Panc1 (cell line): ENCODE data around the gene PLEKHM2. TPM values are rescaled to one million over a fixed set of nuclear protein-coding genes. Genes with fewer than 3 reads are reported as not detected.
A peak's percentile ranks its signal among the peaks of the same experiment; 100 is the strongest.

Experiments used
- ATAC-seq: fragments of 200-7000 bp; cut with Tn5 transposase; 2 replicates; pipeline ENCODE4 v1.9.1; 2020; ENCODE audit warnings: mild to moderate bottlenecking, moderate library complexity
- BruUV-seq: library from RNA; stranded (reverse); fragments of 400-500 nt; replicated peaks from 2 replicates; lab custom pipeline; 2021; lab: Mats Ljungman, UMichigan
- CTCF ChIA-PET: fragments of 300-600 bp; sonication (Branson Sonifier 250); formaldehyde crosslinking; loops from one replicate; lab custom pipeline; 2022; ENCODE audit warnings: antibody characterized with exemption; lab: Charles Lee
- POLR2A ChIA-PET: fragments of 300-600 bp; sonication (Branson Sonifier 250); formaldehyde crosslinking; loops from one replicate; lab custom pipeline; 2022; ENCODE audit warnings: antibody characterized with exemption; lab: Charles Lee
- DNase-seq: peaks from one replicate; pipeline ENCODE4 v3.0.0-alpha.2; 2010; ENCODE audit warnings: low read depth, low spot score
- H3K27ac ChIP-seq: 2 replicates; pipeline ENCODE4 v1.5.1; 2011; ENCODE audit warnings: mild to moderate bottlenecking, low read length, inconsistent platforms
- H3K27me3 ChIP-seq: fragments of 200-500 bp; sonication (Bioruptor generic); 2 replicates; pipeline ENCODE4 v1.6.0; 2014; ENCODE audit warnings: low read length, inconsistent platforms; ENCODE audit not compliant: control insufficient read depth, insufficient read depth
- H3K36me3 ChIP-seq: fragments of 200-500 bp; sonication (Bioruptor generic); 2 replicates; pipeline ENCODE4 v1.5.1; 2014; ENCODE audit warnings: inconsistent platforms, mild to moderate bottlenecking, low read length, moderate library complexity; ENCODE audit not compliant: control insufficient read depth, insufficient read depth
- H3K4me1 ChIP-seq: 2 replicates; pipeline ENCODE4 v1.5.1; 2011; ENCODE audit warnings: inconsistent platforms, mild to moderate bottlenecking, low read length, moderate library complexity; ENCODE audit not compliant: control insufficient read depth, insufficient read depth
- H3K4me3 ChIP-seq, 2 experiments: 2 replicates each; pipeline ENCODE4 v1.5.1; 2011 to 2012; ENCODE audit warnings: low read depth in 2 of 2, low read length in 2 of 2, mild to moderate bottlenecking in 2 of 2, inconsistent platforms in 1 of 2, moderate library complexity in 1 of 2
- H3K9me3 ChIP-seq: fragments of 200-500 bp; sonication (Bioruptor generic); 2 replicates; pipeline ENCODE4 v1.5.1; 2014; ENCODE audit warnings: low read depth, mild to moderate bottlenecking, inconsistent platforms, low read length, moderate library complexity; ENCODE audit not compliant: control insufficient read depth, insufficient read depth
- POLR2AphosphoS5 ChIP-seq: IDR thresholded peaks from 2 replicates; pipeline ENCODE4 v1.6.1; 2012; ENCODE audit warnings: mild to moderate bottlenecking, low read depth, low read length, moderate library complexity
- REST ChIP-seq, 2 experiments: IDR thresholded peaks; 2 replicates each; pipeline ENCODE4 v1.6.1; 2011 to 2012; ENCODE audit warnings: low read depth in 2 of 2, control low read depth in 1 of 2, low read length in 1 of 2, mild to moderate bottlenecking in 1 of 2, moderate library complexity in 1 of 2; ENCODE audit not compliant: insufficient read depth in 1 of 2
- SIN3A ChIP-seq: IDR thresholded peaks from 2 replicates; pipeline ENCODE4 v1.6.1; 2012; ENCODE audit warnings: low read depth, mild to moderate bottlenecking, low read length, moderate library complexity, borderline replicate concordance; ENCODE audit not compliant: insufficient read depth
- TCF7L2 ChIP-seq: IDR thresholded peaks from 2 replicates; pipeline ENCODE4 v1.6.1; 2011; ENCODE audit warnings: mild to moderate bottlenecking, low read depth, low read length, inconsistent platforms
- in situ Hi-C: cut with HindIII; loops from 2 replicates; pipeline ENCODE4 v1.10.0; 2016; ENCODE audit warnings: low sequenced_read_pairs, low pct_unique_long_range_greater_than_20kb
- intact Hi-C: fragments of 100-400 bp; cut with micrococcal nuclease; formaldehyde crosslinking; loops from one replicate; pipeline ENCODE4 v1.10.0; 2022; ENCODE audit not compliant: unreplicated experiment
- total RNA-seq: library from RNA; stranded (reverse); gene quantifications from one replicate; pipeline ENCODE4 v1.2.1, GENCODE V29; 2021; ENCODE audit not compliant: unreplicated experiment
- TF ChIP-seq, protein P1 (sequence below): fragments of 450-650 bp; IDR thresholded peaks from 2 replicates; pipeline ENCODE4 v1.5.1; 2017; ENCODE audit warnings: mild to moderate bottlenecking

The PLEKHM2 gene
- total RNA-seq, 1 experiment from 2014 or later: 54.6 TPM

DNA sequence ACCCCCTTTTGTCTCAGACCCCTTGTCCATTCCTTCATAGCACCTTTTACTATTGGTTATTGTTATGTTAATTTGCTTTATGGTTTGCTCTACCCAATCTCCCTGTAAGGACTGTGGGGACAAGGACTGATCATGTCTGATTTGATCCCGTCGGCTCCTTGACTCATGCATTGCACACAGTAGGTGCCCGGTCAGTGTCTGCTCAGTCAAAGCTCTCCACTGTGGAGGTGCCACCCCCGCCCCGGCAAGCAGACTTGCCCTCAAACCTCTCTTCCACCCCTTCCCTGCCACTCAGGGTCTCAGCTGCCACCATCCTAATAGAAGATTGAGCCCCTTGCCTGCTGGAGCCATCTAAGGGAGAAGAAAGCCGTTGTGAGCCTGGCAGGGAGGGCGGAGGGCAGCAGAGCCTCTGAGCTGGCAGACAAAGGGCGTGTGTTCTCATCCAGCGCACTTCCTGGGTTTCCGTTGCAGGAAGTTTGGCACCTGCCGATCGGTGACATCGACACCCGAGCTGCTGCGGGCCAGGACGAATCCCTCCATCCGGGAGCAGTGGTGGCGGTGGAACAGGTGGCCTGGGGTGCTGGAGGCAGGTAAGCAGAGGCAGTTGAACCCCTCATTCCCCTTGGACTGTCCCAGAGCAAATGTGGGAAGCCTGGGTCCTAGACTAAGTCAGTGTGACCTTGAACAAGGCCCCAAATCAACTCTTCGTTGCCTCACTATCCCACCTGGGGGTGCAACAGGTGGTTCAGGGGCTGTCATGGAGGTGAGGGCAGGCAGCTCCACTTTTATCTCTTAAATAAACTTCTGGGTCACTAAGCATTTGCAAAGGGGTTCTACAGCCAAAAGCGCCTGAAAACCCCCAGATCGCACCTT is 72.3 kb downstream of the PLEKHM2 start:
- in situ Hi-C loops: no loop called here
- no peaks in the 10 kb centered on the region for H3K36me3 ChIP-seq
- intact Hi-C loops: no loop called here
- no TSS peak for BruUV-seq
- TF ChIP-seq SIN3A: no peak
- TF ChIP-seq TCF7L2: no peak
- TF ChIP-seq REST (IDR thresholded peaks at IDR 0.05; ENCODE audit: insufficient read depth in 1 of 2, low read depth in 2 of 2, low read length in 1 of 2): no peak
- TF ChIP-seq POLR2AphosphoS5: no peak
- TF ChIP-seq, protein P1, sequence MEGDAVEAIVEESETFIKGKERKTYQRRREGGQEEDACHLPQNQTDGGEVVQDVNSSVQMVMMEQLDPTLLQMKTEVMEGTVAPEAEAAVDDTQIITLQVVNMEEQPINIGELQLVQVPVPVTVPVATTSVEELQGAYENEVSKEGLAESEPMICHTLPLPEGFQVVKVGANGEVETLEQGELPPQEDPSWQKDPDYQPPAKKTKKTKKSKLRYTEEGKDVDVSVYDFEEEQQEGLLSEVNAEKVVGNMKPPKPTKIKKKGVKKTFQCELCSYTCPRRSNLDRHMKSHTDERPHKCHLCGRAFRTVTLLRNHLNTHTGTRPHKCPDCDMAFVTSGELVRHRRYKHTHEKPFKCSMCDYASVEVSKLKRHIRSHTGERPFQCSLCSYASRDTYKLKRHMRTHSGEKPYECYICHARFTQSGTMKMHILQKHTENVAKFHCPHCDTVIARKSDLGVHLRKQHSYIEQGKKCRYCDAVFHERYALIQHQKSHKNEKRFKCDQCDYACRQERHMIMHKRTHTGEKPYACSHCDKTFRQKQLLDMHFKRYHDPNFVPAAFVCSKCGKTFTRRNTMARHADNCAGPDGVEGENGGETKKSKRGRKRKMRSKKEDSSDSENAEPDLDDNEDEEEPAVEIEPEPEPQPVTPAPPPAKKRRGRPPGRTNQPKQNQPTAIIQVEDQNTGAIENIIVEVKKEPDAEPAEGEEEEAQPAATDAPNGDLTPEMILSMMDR: no peak
- H3K4me3 ChIP-seq: peak overlapping the region in 1 of 2 experiments; percentile 29; a peak in 2 of 4 replicates
- no peak for DNase-seq
- POLR2A ChIA-PET: no interaction called here
- peak; percentile 69 for ATAC-seq
- H3K27ac ChIP-seq: peak overlapping the region; percentile 79
- H3K27me3 ChIP-seq: no peaks in the 10 kb centered on the region
- CTCF ChIA-PET: interaction anchor here (0.5 to 0.6 kb wide), 3 partner anchors 13 to 162 kb away, joined by 4 to 6 read pairs (median 5); no protein-coding TSS in a partner anchor
- H3K4me1 ChIP-seq: peaks cover 33% of the 10 kb centered on the region
- no peaks in the 10 kb centered on the region for H3K9me3 ChIP-seq

DNA sequence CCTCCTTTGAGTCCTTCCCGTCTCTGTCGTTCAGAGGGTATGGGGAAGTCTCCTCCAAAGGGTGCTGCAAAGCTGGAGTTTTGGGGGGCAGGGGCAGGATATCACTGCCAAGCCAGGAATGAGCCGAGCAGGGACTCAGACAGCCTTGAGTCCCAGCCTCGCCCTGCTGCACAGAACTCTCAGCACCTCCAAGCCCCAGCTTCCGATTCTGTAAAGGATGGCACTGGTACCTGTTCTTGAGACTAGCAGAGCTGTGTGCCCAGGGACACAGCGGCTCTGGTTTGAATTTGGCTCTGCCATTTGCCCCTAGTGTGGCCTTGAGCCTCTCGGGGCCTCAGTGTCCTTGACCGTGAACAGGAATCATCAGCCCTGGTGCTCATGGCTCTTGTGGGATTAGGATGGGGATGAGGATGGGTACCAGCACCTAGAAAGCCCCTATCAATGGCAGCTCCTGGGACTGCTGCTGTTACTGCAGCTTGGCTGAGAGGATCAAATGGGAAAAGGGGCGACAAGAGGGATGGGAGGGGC is 73.0 kb downstream of the PLEKHM2 start:
- in situ Hi-C loops: no loop called here
- intact Hi-C loops: no loop called here
- H3K27ac ChIP-seq: peak overlapping the region; percentile 66
- ATAC-seq (peak; percentile 22), DNase-seq (no peak)
- CTCF ChIA-PET: interaction anchor here (0.5 kb wide), 1 partner anchor 163 kb away, joined by 5 read pairs; no protein-coding TSS in a partner anchor
- peak overlapping the region in 1 of 2 experiments; percentile 29; a peak in 1 of 4 replicates for H3K4me3 ChIP-seq
- no peaks in the 10 kb centered on the region for H3K27me3 ChIP-seq
- no peaks in the 10 kb centered on the region for H3K9me3 ChIP-seq
- no peaks in the 10 kb centered on the region for H3K36me3 ChIP-seq
- POLR2A ChIA-PET: no interaction called here
- no TSS peak for BruUV-seq
- TF ChIP-seq TCF7L2 (no peak), REST (IDR thresholded peaks at IDR 0.05; ENCODE audit: insufficient read depth in 1 of 2, low read depth in 2 of 2, low read length in 1 of 2) (no peak), POLR2AphosphoS5 (no peak), SIN3A (no peak)
- TF ChIP-seq, protein P1: no peak
- H3K4me1 ChIP-seq: peaks cover 33% of the 10 kb centered on the region
